Measurements from ENCODE around the gene ADGRE1.

ADGRE1 gene

DNA sequence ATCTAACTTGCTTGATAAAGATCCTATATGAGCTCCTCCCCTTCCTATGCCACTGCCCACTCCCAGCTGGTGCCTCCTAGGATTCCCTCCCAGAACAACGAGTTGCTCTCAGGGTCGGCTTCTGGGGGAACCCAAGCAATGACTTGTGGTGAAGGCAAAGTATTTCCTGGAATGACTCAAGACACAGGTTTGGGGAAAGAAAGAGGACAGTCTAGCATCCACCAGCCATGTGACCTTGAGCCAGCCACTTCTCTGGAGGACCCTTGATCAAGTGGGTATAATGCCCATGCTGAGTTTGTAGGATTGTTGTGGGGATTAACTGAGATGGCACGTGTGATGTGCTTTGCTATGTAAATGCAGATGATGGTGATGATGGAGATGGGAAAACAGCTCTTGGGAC lies 100.9 kb downstream of the ADGRE1 start (continued):
- TF ChIP-seq GLIS1 (tag by site-specific recombination; IDR thresholded peaks at IDR 0.05), result no peak
